ENCODE data around the gene PRKN.

GRCh38 chr6:161367472-161367871 is 1360.1 kb downstream of the PRKN start:
- TF ChIP-seq, protein P1, sequence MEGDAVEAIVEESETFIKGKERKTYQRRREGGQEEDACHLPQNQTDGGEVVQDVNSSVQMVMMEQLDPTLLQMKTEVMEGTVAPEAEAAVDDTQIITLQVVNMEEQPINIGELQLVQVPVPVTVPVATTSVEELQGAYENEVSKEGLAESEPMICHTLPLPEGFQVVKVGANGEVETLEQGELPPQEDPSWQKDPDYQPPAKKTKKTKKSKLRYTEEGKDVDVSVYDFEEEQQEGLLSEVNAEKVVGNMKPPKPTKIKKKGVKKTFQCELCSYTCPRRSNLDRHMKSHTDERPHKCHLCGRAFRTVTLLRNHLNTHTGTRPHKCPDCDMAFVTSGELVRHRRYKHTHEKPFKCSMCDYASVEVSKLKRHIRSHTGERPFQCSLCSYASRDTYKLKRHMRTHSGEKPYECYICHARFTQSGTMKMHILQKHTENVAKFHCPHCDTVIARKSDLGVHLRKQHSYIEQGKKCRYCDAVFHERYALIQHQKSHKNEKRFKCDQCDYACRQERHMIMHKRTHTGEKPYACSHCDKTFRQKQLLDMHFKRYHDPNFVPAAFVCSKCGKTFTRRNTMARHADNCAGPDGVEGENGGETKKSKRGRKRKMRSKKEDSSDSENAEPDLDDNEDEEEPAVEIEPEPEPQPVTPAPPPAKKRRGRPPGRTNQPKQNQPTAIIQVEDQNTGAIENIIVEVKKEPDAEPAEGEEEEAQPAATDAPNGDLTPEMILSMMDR (IDR thresholded peaks at IDR 0.05; ENCODE audit: insufficient read depth, low read length), result no peak
- TF ChIP-seq REST (IDR thresholded peaks at IDR 0.05; ENCODE audit: insufficient replicate concordance, low read depth), result no peak
- TF ChIP-seq POLR2AphosphoS5 (IDR thresholded peaks at IDR 0.05; ENCODE audit: low read depth), result no peak
